ENCODE data around the gene AGPAT1. TPM values are rescaled to one million over a fixed set of nuclear protein-coding genes. Genes with fewer than 3 reads are reported as not detected.
A peak's percentile ranks its signal among the peaks of the same experiment; 100 is the strongest.

Gene AGPAT1
- polyA plus RNA-seq, 3 donors = 9.9 to 34.4 (median 11.3) TPM

GRCh38 chr6:32184084-32184640 is 8.3 kb upstream of the AGPAT1 start, which contains the start of gene AGER:
TSS of gene AGER (minus strand) at chr6:32184253. CDS start at chr6:32184222, 31 bp downstream.
- no peaks in the 10 kb centered on the region for H3K9me3 Mint-ChIP-seq
- Histone ChIP-seq H3K79me2 (ENCODE audit: insufficient read depth, low read length) (peaks cover 66% of the 10 kb centered on the region), H3K4me1 (ENCODE audit: control insufficient read depth in 1 of 2, insufficient read depth in 2 of 2, low read length in 2 of 2) (peaks cover 59 to 65% of the 10 kb centered on the region in 2 donors), H3K4me3 (replicated peaks in 1 of 3; ENCODE audit: low read depth in 2 of 3, low read length in 3 of 3) (no peak within 1 kb of the TSS), H3K9me3 (replicated peaks in 1 of 2; ENCODE audit: control insufficient read depth in 1 of 2, insufficient read depth in 1 of 2, low read length in 2 of 2) (no peaks in the 10 kb centered on the region), H3K27ac (ENCODE audit: low read depth in 1 of 2, low read length in 2 of 2) (peak within 1 kb of the TSS; percentile 11 to 62), H3K9ac (ENCODE audit: insufficient read depth, low read length, poor library complexity, severe bottlenecking) (no peak within 1 kb of the TSS), H4K20me1 (ENCODE audit: insufficient read depth, low read length) (peaks cover 7% of the 10 kb centered on the region), H3K27me3 (ENCODE audit: control insufficient read depth in 2 of 2, insufficient read depth in 2 of 2, low read length in 2 of 2) (no peaks in the 10 kb centered on the region), H3K36me3 (replicated peaks in 1 of 2; ENCODE audit: control insufficient read depth in 1 of 2, insufficient read depth in 2 of 2, low read length in 2 of 2) (peaks cover 57 to 77% of the 10 kb centered on the region in 2 donors), H2AFZ (ENCODE audit: insufficient read depth, low read depth, low read length, poor library complexity, severe bottlenecking) (no peak within 1 kb of the TSS), H3K4me2 (replicated peaks; ENCODE audit: extremely low read depth, low read length, poor library complexity, severe bottlenecking) (no peak within 1 kb of the TSS)
- no peak for DNase-seq
- H3K4me1 Mint-ChIP-seq = peaks cover 76% of the 10 kb centered on the region
- TF ChIP-seq CTCF (IDR thresholded peaks at IDR 0.05) = no peak
- no peak within 1 kb of the TSS for H3K4me3 Mint-ChIP-seq
- peak within 1 kb of the TSS; percentile 40 to 92 (median 69) for H3K27ac Mint-ChIP-seq
- H3K36me3 Mint-ChIP-seq = peaks cover 66 to 82% of the 10 kb centered on the region in 2 donors
- 96% methylated on average over 3 of the region's 6 CpGs for WGBS (ENCODE audit: insufficient coverage)
- H3K27me3 Mint-ChIP-seq (ENCODE audit: low read depth in 3 of 3) = peaks cover 0 to 4% (median 2%) of the 10 kb centered on the region in 3 donors
- intact Hi-C loops (cut with micrococcal nuclease) = no loop called here

- peak overlapping the region in 6 of 7 donors; percentile 20 to 78 (median 62) for H3K27ac Mint-ChIP-seq
- peak overlapping the region; percentile 11 to 62 for H3K27ac ChIP-seq (ENCODE audit: low read depth in 1 of 2, low read length in 2 of 2)
- peaks cover 57 to 76% of the 10 kb centered on the region in 2 donors for H3K36me3 ChIP-seq (replicated peaks in 1 of 2; ENCODE audit: control insufficient read depth in 1 of 2, insufficient read depth in 2 of 2, low read length in 2 of 2)
- H3K9me3 ChIP-seq (replicated peaks in 1 of 2; ENCODE audit: control insufficient read depth in 1 of 2, insufficient read depth in 1 of 2, low read length in 2 of 2) = no peaks in the 10 kb centered on the region
- peaks cover 76% of the 10 kb centered on the region for H3K4me1 Mint-ChIP-seq
- H3K4me1 ChIP-seq (ENCODE audit: control insufficient read depth in 1 of 2, insufficient read depth in 2 of 2, low read length in 2 of 2) = peaks cover 59 to 65% of the 10 kb centered on the region in 2 donors
- no peak overlapping the region for H3K9ac ChIP-seq (ENCODE audit: insufficient read depth, low read length, poor library complexity, severe bottlenecking)
- H3K9me3 Mint-ChIP-seq = no peaks in the 10 kb centered on the region
- no peak overlapping the region for H3K4me2 ChIP-seq (replicated peaks; ENCODE audit: extremely low read depth, low read length, poor library complexity, severe bottlenecking)
- no peak for DNase-seq
- peaks cover 0 to 3% (median 2%) of the 10 kb centered on the region in 3 donors for H3K27me3 Mint-ChIP-seq (ENCODE audit: low read depth in 3 of 3)
- H3K4me3 Mint-ChIP-seq = no peak overlapping the region
- peaks cover 66% of the 10 kb centered on the region for H3K79me2 ChIP-seq (ENCODE audit: insufficient read depth, low read length)
- H3K27me3 ChIP-seq (ENCODE audit: control insufficient read depth in 2 of 2, insufficient read depth in 2 of 2, low read length in 2 of 2) = no peaks in the 10 kb centered on the region
- 96% methylated on average over 14 of the region's 15 CpGs for WGBS (ENCODE audit: insufficient coverage)
- H2AFZ ChIP-seq (ENCODE audit: insufficient read depth, low read depth, low read length, poor library complexity, severe bottlenecking) = no peak overlapping the region
- intact Hi-C loops (cut with micrococcal nuclease) = no loop called here
- TF ChIP-seq CTCF (IDR thresholded peaks at IDR 0.05) = no peak
- peaks cover 62 to 77% of the 10 kb centered on the region in 2 donors for H3K36me3 Mint-ChIP-seq
- H4K20me1 ChIP-seq (ENCODE audit: insufficient read depth, low read length) = peaks cover 7% of the 10 kb centered on the region
- H3K4me3 ChIP-seq (replicated peaks in 1 of 3; ENCODE audit: low read depth in 2 of 3, low read length in 3 of 3) = no peak overlapping the region
Observed at GRCh38 chr6:32183483-32184083, 7.7 kb upstream of the AGPAT1 start.
